AG04450 (cell line): Measurements from ENCODE around the gene OPCML. TPM values are rescaled to one million over a fixed set of nuclear protein-coding genes. Genes with fewer than 3 reads are reported as not detected.

Source experiments
- CTCF ChIA-PET: fragments of 300-600, 350-600 bp; formaldehyde crosslinking; extraction: SDS; loops from one replicate; lab custom pipeline; 2022; ENCODE audit warnings: antibody characterized with exemption, inconsistent platforms; lab: Charles Lee
- POLR2A ChIA-PET: fragments of 350-600 bp; formaldehyde crosslinking; extraction: SDS; loops from one replicate; lab custom pipeline; 2021; ENCODE audit warnings: antibody characterized with exemption, inconsistent platforms; lab: Yijun Ruan, JAX
- DNase-seq: peaks from one replicate; pipeline ENCODE4 v3.0.0-alpha.2; 2011; ENCODE audit warnings: low read depth, low spot score
- H3K27ac ChIP-seq: one replicate; pipeline ENCODE4 v1.5.1; 2012; ENCODE audit warnings: low read depth, low read length, control low read depth
- H3K27me3 ChIP-seq: one replicate; pipeline ENCODE4 v1.6.0; 2012; ENCODE audit warnings: low read length; ENCODE audit not compliant: control insufficient read depth, insufficient read depth
- H3K4me3 ChIP-seq: 2 replicates; pipeline ENCODE4 v1.5.1; 2011; ENCODE audit warnings: mild to moderate bottlenecking, low read depth, low read length, control low read depth
- H3K9me3 ChIP-seq: 2 replicates; pipeline ENCODE4 v1.5.1; 2012; ENCODE audit warnings: low read length; ENCODE audit not compliant: control insufficient read depth, insufficient read depth
- polyA plus RNA-seq: library from polyadenylated mRNA; depleted of rRNA; stranded (reverse); fragments of >200 nt; gene quantifications from 2 replicates; pipeline ENCODE4 v1.2.3, GENCODE V29; 2011
- TF ChIP-seq, protein P1 (sequence below): IDR thresholded peaks from 2 replicates; pipeline ENCODE4 v1.5.1; 2011; ENCODE audit warnings: low read depth, low read length, control low read depth, inconsistent platforms

OPCML gene
- polyA plus RNA-seq, 1 experiment, result 1.1 TPM

DNA sequence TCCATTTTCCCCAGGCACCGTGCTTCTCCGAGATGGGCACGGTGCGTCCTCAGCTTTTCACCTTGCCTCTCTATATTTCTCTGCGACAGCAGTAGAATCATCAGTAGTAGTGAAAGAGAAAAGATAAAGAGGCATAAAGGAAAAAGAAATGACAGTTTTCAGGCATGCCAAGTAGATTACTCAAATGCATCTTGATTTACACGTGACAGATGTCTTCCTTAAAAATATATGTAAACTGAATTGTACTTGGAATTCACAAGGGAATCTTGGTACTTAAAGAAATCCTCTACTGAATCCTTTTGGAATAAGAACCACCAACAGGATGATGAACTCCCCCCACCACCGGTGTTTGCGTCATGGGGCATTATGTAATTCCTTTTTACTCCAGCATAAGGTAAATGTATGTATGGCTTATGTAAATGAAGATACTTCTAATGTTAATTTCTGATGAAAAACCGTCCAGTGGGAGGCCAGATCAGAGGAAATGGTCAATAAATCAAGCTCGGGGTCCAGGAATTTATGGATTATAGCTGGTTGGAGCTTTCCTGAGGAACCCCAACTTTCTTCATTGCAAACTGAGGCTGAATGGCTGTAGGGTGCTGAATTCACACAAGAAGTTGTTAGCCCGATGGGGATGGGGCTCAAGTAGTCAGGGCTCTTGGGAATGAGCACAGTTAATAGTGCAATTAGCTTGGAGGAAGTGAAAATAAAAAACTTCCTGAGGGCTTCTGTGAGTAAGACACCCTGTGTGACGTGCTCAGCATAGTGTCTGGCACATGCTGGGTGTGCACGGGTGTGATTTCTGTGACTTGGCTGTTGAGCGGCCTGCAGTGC lies 630.4 kb downstream of the OPCML start:
- Histone ChIP-seq H3K9me3 (no peaks in the 10 kb centered on the region), H3K27ac (no peak overlapping the region), H3K27me3 (no peaks in the 10 kb centered on the region), H3K4me3 (no peak overlapping the region)
- TF ChIP-seq, protein P1, sequence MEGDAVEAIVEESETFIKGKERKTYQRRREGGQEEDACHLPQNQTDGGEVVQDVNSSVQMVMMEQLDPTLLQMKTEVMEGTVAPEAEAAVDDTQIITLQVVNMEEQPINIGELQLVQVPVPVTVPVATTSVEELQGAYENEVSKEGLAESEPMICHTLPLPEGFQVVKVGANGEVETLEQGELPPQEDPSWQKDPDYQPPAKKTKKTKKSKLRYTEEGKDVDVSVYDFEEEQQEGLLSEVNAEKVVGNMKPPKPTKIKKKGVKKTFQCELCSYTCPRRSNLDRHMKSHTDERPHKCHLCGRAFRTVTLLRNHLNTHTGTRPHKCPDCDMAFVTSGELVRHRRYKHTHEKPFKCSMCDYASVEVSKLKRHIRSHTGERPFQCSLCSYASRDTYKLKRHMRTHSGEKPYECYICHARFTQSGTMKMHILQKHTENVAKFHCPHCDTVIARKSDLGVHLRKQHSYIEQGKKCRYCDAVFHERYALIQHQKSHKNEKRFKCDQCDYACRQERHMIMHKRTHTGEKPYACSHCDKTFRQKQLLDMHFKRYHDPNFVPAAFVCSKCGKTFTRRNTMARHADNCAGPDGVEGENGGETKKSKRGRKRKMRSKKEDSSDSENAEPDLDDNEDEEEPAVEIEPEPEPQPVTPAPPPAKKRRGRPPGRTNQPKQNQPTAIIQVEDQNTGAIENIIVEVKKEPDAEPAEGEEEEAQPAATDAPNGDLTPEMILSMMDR, result no peak
- DNase-seq, result no peak
- CTCF ChIA-PET, result interaction anchor here (1.3 kb wide), 1 partner anchor 39 kb away, joined by 5 read pairs; no protein-coding TSS in a partner anchor
- POLR2A ChIA-PET, result no interaction called here

DNA sequence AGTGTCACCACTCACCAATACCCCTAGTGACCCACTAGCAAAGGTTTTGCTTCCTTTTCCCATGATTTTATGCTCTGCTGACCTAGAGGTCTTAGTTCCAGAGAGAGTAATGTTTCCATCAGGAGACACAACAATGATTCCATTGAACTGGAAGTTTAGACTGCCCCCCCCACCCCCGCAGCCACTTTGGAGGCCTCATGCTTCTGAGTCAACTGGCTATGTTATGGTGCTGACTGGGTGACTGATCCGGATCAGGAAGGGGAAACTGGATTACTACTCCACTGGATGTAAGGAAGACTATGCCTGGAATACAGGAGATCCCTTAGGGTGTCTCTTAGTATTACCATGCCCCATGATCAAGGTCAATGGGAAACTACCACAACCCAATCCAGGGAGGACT lies 633.6 kb downstream of the OPCML start:
- H3K27me3 ChIP-seq, result no peaks in the 10 kb centered on the region
- no peak overlapping the region for H3K4me3 ChIP-seq
- H3K9me3 ChIP-seq, result no peaks in the 10 kb centered on the region
- ChIA-PET CTCF (no interaction called here), POLR2A (no interaction called here)
- TF ChIP-seq, protein P1, result no peak
- H3K27ac ChIP-seq, result no peak overlapping the region
- DNase-seq, result no peak

DNA sequence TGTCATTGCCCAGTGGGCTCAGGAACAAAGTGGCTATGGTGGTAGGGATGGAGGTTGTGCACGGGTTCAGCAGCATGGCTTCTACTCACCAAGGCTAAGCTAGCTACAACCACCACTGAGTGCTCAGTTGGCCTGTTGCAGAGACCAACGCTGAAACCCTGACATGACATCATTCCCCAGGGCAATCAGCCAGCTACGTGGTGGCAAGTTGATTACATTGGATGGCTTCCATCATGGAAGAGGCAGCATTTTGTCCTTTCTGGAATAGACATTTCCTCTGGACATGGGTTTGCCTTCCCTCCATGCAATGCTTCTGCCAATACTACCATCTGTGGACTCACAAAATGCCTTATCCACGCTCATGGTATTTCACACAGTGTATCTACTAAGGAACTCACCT lies 634.3 kb downstream of the OPCML start:
- TF ChIP-seq, protein P1, result no peak
- DNase-seq, result no peak
- H3K4me3 ChIP-seq, result no peak overlapping the region
- CTCF ChIA-PET, result no interaction called here
- no peaks in the 10 kb centered on the region for H3K9me3 ChIP-seq
- POLR2A ChIA-PET, result no interaction called here
- no peaks in the 10 kb centered on the region for H3K27me3 ChIP-seq
- no peak overlapping the region for H3K27ac ChIP-seq

DNA sequence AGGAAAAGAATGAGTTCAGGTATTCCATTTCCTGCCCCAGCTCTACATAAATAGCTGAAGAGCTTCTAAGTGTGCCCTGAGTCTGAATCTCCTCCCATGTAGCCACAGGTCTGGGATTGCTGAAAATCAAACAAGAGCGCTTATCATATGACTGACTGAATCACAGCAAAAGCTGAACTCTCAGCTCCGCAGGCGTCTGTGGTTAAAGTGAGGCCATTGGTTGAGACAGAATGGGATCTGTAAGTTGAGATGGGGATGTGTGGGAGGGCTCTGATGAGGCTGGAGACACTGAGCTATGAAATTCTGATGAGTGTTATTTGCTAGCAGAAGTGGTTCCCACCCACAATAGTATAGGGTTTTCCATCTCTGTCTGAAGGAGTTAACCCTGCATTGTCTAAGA lies 637.0 kb downstream of the OPCML start:
- DNase-seq, result peak; percentile 84
- POLR2A ChIA-PET, result interaction anchor here (1.1 kb wide), 1 partner anchor 9 kb away, joined by 5 read pairs; no protein-coding TSS in a partner anchor
- CTCF ChIA-PET, result interaction anchor here (0.6 kb wide), 1 partner anchor 883 kb away, joined by 3 read pairs; no protein-coding TSS in a partner anchor
- Histone ChIP-seq H3K4me3 (no peak overlapping the region), H3K27ac (no peak overlapping the region), H3K27me3 (no peaks in the 10 kb centered on the region), H3K9me3 (no peaks in the 10 kb centered on the region)
- TF ChIP-seq, protein P1, result no peak

DNA sequence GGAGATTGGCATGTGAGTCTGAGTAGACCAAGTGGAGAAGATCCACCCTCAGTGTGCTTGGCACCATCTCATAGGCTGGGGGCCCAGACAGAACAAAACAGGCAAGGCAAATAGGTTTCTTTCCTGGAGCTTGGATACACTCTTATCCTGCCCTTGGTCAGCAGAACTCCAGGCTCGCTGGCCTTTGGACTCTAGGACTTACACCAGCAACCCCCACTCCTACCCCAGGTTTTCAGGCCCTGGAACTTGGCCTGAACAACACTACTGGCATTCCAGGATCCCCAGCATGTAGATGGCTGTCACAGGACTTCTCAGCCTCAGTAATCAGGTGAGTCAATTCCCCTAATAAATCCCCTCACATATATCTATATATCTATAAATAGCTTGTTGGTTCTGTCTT lies 637.7 kb downstream of the OPCML start:
- no peaks in the 10 kb centered on the region for H3K27me3 ChIP-seq
- POLR2A ChIA-PET, result interaction anchor here (1.1 kb wide), 1 partner anchor 8 kb away, joined by 5 read pairs; no protein-coding TSS in a partner anchor
- TF ChIP-seq, protein P1, result no peak
- H3K4me3 ChIP-seq, result no peak overlapping the region
- H3K9me3 ChIP-seq, result no peaks in the 10 kb centered on the region
- H3K27ac ChIP-seq, result no peak overlapping the region
- DNase-seq, result no peak
- CTCF ChIA-PET, result no interaction called here
